ENCODE measurements around the gene PTPRN2. TPM values are rescaled to one million over a fixed set of nuclear protein-coding genes. Genes with fewer than 3 reads are reported as not detected.

Gene PTPRN2
- total and polyA plus RNA-seq, 2 of the 8 experiments (the other 6 are each of a cell fraction or from before 2014, with no cell fraction given): 2.6 to 4.5 TPM

DNA sequence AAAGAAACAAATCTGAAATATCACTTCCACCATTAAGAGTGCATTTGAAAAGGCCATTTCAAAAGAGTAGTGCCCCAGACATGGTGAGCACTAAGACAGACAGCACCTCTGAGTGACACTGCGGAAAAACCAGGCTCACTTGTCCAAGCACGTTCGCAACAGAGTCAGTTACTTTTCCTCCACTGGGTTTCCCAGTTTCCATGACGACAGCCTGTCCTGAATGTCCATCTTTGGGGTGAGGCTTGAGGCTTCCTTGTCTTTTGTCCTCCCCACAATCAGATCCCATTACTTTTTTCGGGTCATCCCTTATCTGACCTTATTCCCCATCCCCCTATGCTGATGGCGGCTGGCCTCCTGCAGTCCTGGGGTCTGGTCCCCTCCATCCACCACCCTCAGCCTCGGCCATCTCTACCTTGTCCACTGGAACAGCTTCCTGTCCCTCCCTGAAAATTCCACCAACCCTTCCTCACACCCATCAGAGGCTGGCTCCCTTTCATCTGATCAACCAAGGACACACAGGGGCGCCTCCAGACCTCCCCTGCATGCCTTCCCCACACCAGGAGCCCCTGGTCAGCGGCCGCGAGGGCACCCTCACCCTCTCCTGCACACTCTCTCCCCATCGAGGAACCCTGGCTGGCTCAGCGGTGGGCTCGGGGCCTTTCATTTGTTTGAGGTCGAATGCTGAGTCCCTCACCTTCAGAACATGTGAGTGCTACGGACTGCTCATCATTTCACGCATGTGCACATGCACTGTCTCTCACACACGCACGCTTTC, 887.2 kb downstream of the PTPRN2 start (continued):
- TF ChIP-seq SUZ12 (IDR thresholded peaks at IDR 0.05; ENCODE audit: low read length) (no peak), ZNF274 (IDR thresholded peaks at IDR 0.05; ENCODE audit: borderline replicate concordance, extremely low read depth, low read length) (no peak), POLR2AphosphoS5 (IDR thresholded peaks at IDR 0.05; ENCODE audit: low read depth, low read length) (no peak), EGR1 (IDR thresholded peaks at IDR 0.05; ENCODE audit: borderline replicate concordance, low read depth, low read length) (no peak), BRCA1 (IDR thresholded peaks at IDR 0.05; ENCODE audit: low read depth, low read length) (no peak), TAF1 (IDR thresholded peaks at IDR 0.05; ENCODE audit: low read depth, low read length) (no peak), NANOG (IDR thresholded peaks at IDR 0.05; ENCODE audit: insufficient read depth, low read depth, low read length, poor library complexity, severe bottlenecking) (no peak), RBBP5 (IDR thresholded peaks at IDR 0.05; ENCODE audit: borderline replicate concordance, low read depth, low read length) (no peak)

All from H1 (cell line).